ENCODE results near the gene TXNRD1.
A peak's percentile ranks its signal among the peaks of the same experiment; 100 is the strongest.

TXNRD1 gene

DNA sequence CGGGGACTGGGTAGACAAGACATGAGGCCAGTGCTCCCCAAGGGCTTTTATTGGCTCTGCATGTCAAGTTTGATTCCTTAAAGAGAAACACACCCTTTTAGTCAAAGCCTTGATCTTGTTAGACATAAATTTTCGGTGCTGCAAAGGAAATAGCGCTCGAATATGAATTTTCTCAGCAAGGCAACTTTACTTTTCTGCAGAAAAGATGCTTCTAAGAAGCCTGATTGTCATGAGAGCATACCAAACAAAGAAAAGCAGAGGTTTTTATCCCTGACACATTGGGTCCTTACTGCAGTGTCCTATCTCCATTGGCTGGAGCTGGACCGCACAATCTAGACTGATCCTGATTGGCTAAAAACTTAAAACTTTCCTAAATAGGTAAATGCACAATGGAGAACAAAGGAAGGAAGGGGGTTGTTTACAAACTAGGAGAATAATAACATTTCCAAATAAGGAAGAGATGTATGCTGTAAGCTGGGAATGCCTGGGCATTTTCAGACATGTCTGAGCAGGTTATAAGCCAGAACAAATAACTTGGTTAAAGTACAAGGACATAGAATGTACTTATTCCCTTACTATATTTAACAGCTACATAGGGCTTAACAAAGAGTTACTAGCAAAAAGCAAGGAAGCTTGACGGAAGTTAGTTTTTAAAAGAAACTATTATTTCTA is 17.2 kb downstream of the TXNRD1 start:
- H3K4me1 ChIP-seq (ENCODE audit: control insufficient read depth in 5 of 5, insufficient read depth in 5 of 5, low read length in 5 of 5) = no peaks in the 10 kb centered on the region
- H3K9ac ChIP-seq (ENCODE audit: low read length in 5 of 5) = no peak overlapping the region
- peaks cover 0 to 23% (median 19%) of the 10 kb centered on the region in 5 donors for H3K9me3 ChIP-seq (ENCODE audit: control insufficient read depth in 5 of 5, low read length in 5 of 5)
- no peaks in the 10 kb centered on the region for H3K36me3 ChIP-seq (ENCODE audit: control insufficient read depth in 5 of 5, insufficient read depth in 5 of 5, low read length in 5 of 5)
- H3K27me3 ChIP-seq (ENCODE audit: control insufficient read depth in 5 of 5, insufficient read depth in 4 of 5, low read length in 5 of 5) = no peaks in the 10 kb centered on the region
- H3K27ac ChIP-seq (ENCODE audit: low read depth, low read length) = no peak overlapping the region
- H3K4me3 ChIP-seq (ENCODE audit: low read depth in 1 of 5, low read length in 5 of 5) = peak overlapping the region in 1 of 5 donors; percentile 1

- H3K4me1 ChIP-seq (ENCODE audit: control insufficient read depth in 5 of 5, insufficient read depth in 5 of 5, low read length in 5 of 5) = no peaks in the 10 kb centered on the region
- H3K27ac ChIP-seq (ENCODE audit: low read depth, low read length) = no peak overlapping the region
- H3K27me3 ChIP-seq (ENCODE audit: control insufficient read depth in 5 of 5, insufficient read depth in 4 of 5, low read length in 5 of 5) = no peaks in the 10 kb centered on the region
- peaks cover 0 to 23% (median 19%) of the 10 kb centered on the region in 5 donors for H3K9me3 ChIP-seq (ENCODE audit: control insufficient read depth in 5 of 5, low read length in 5 of 5)
- H3K4me3 ChIP-seq (ENCODE audit: low read depth in 1 of 5, low read length in 5 of 5) = no peak overlapping the region
- H3K36me3 ChIP-seq (ENCODE audit: control insufficient read depth in 5 of 5, insufficient read depth in 5 of 5, low read length in 5 of 5) = no peaks in the 10 kb centered on the region
- H3K9ac ChIP-seq (ENCODE audit: low read length in 5 of 5) = no peak overlapping the region
Measured at GRCh38 chr12:104234926-104235499, 19.4 kb downstream of the TXNRD1 start.

GRCh38 chr12:104237930-104238329 is 22.4 kb downstream of the TXNRD1 start:
- Histone ChIP-seq H3K9ac (ENCODE audit: low read length in 5 of 5) (no peak overlapping the region), H3K9me3 (ENCODE audit: control insufficient read depth in 5 of 5, low read length in 5 of 5) (peaks cover 0 to 17% (median 14%) of the 10 kb centered on the region in 5 donors), H3K27me3 (ENCODE audit: control insufficient read depth in 5 of 5, insufficient read depth in 4 of 5, low read length in 5 of 5) (no peaks in the 10 kb centered on the region), H3K36me3 (ENCODE audit: control insufficient read depth in 5 of 5, insufficient read depth in 5 of 5, low read length in 5 of 5) (no peaks in the 10 kb centered on the region), H3K4me1 (ENCODE audit: control insufficient read depth in 5 of 5, insufficient read depth in 5 of 5, low read length in 5 of 5) (no peaks in the 10 kb centered on the region), H3K27ac (ENCODE audit: low read depth, low read length) (no peak overlapping the region), H3K4me3 (ENCODE audit: low read depth in 1 of 5, low read length in 5 of 5) (no peak overlapping the region)

GRCh38 chr12:104242546-104243206 is 27.1 kb downstream of the TXNRD1 start:
- H3K27ac ChIP-seq (ENCODE audit: low read depth, low read length) = no peak overlapping the region
- H3K9ac ChIP-seq (ENCODE audit: low read length in 5 of 5) = no peak overlapping the region
- H3K4me1 ChIP-seq (ENCODE audit: control insufficient read depth in 5 of 5, insufficient read depth in 5 of 5, low read length in 5 of 5) = no peaks in the 10 kb centered on the region
- H3K27me3 ChIP-seq (ENCODE audit: control insufficient read depth in 5 of 5, insufficient read depth in 4 of 5, low read length in 5 of 5) = no peaks in the 10 kb centered on the region
- H3K4me3 ChIP-seq (ENCODE audit: low read depth in 1 of 5, low read length in 5 of 5) = no peak overlapping the region
- no peaks in the 10 kb centered on the region for H3K9me3 ChIP-seq (ENCODE audit: control insufficient read depth in 5 of 5, low read length in 5 of 5)
- no peaks in the 10 kb centered on the region for H3K36me3 ChIP-seq (ENCODE audit: control insufficient read depth in 5 of 5, insufficient read depth in 5 of 5, low read length in 5 of 5)

DNA sequence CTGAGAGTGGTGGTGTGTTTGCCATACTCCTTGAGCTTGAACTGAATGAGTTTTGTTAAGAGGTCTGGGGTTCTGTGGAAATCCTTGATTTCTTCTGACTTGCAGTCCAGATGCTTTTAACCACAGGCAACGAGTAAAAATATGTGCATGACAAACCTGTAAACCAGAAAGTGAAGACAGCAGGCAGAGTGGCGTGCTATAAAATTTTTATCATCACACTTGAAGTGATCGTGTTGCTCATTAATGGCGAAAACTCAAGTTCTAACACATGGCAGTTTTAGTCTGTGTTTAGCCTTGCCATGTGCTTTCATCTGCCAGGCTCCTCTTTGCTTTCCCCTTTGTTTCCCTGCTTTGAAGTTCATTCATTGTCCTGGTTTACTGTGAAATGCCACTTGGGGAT is 28.0 kb downstream of the TXNRD1 start:
- H3K4me1 ChIP-seq (ENCODE audit: control insufficient read depth in 5 of 5, insufficient read depth in 5 of 5, low read length in 5 of 5) = no peaks in the 10 kb centered on the region
- no peak overlapping the region for H3K27ac ChIP-seq (ENCODE audit: low read depth, low read length)
- no peak overlapping the region for H3K4me3 ChIP-seq (ENCODE audit: low read depth in 1 of 5, low read length in 5 of 5)
- no peaks in the 10 kb centered on the region for H3K27me3 ChIP-seq (ENCODE audit: control insufficient read depth in 5 of 5, insufficient read depth in 4 of 5, low read length in 5 of 5)
- no peak overlapping the region for H3K9ac ChIP-seq (ENCODE audit: low read length in 5 of 5)
- no peaks in the 10 kb centered on the region for H3K36me3 ChIP-seq (ENCODE audit: control insufficient read depth in 5 of 5, insufficient read depth in 5 of 5, low read length in 5 of 5)
- H3K9me3 ChIP-seq (ENCODE audit: control insufficient read depth in 5 of 5, low read length in 5 of 5) = no peaks in the 10 kb centered on the region

DNA sequence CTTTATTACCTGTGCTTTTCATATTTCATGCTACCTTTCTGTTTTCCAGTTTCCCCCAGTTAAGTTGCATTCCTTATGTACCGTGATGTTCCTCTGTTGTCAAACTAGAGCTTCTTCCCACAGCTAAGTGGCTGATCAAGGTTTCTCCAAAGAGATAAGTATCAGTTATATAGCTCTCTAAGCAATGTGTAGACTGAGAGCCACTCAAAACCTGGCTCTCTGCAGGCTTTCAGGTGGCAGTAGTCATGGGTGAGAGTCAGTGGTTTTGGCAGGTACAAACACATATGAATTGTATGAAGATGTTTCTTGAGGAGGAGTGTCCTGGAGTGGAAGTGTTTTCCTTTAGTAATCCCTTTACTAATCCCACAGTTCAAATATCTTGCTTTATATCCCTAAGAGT is 28.4 kb downstream of the TXNRD1 start:
- Histone ChIP-seq H3K4me1 (ENCODE audit: control insufficient read depth in 5 of 5, insufficient read depth in 5 of 5, low read length in 5 of 5) (no peaks in the 10 kb centered on the region), H3K9ac (ENCODE audit: low read length in 5 of 5) (no peak overlapping the region), H3K36me3 (ENCODE audit: control insufficient read depth in 5 of 5, insufficient read depth in 5 of 5, low read length in 5 of 5) (no peaks in the 10 kb centered on the region), H3K9me3 (ENCODE audit: control insufficient read depth in 5 of 5, low read length in 5 of 5) (no peaks in the 10 kb centered on the region), H3K4me3 (ENCODE audit: low read depth in 1 of 5, low read length in 5 of 5) (no peak overlapping the region), H3K27me3 (ENCODE audit: control insufficient read depth in 5 of 5, insufficient read depth in 4 of 5, low read length in 5 of 5) (no peaks in the 10 kb centered on the region), H3K27ac (ENCODE audit: low read depth, low read length) (no peak overlapping the region)

GRCh38 chr12:104247698-104248097 is 32.1 kb downstream of the TXNRD1 start:
- Histone ChIP-seq H3K36me3 (ENCODE audit: control insufficient read depth in 5 of 5, insufficient read depth in 5 of 5, low read length in 5 of 5) (no peaks in the 10 kb centered on the region), H3K27me3 (ENCODE audit: control insufficient read depth in 5 of 5, insufficient read depth in 4 of 5, low read length in 5 of 5) (no peaks in the 10 kb centered on the region), H3K27ac (ENCODE audit: low read depth, low read length) (no peak overlapping the region), H3K9me3 (ENCODE audit: control insufficient read depth in 5 of 5, low read length in 5 of 5) (no peaks in the 10 kb centered on the region), H3K4me1 (ENCODE audit: control insufficient read depth in 5 of 5, insufficient read depth in 5 of 5, low read length in 5 of 5) (no peaks in the 10 kb centered on the region), H3K9ac (ENCODE audit: low read length in 5 of 5) (no peak overlapping the region), H3K4me3 (ENCODE audit: low read depth in 1 of 5, low read length in 5 of 5) (no peak overlapping the region)

DNA sequence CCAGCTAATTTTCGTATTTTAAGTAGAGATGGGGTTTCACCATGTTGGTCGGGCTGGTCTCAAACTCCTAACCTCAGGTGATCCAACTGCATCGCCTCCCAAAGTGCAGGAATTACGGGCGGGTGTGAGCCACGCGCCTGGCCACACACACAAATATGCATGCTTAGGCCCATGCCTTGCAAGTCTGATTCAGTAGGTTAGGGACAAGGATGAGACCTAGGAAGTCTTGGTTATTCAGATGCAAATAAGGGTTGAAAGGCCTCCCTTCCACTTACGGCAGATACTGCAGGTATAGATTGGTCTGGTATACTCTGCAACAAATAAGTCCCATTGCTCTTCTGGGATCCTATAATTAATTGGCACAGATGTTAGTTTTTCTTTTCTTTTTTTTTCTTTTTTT is 32.9 kb downstream of the TXNRD1 start:
- no peaks in the 10 kb centered on the region for H3K9me3 ChIP-seq (ENCODE audit: control insufficient read depth in 5 of 5, low read length in 5 of 5)
- H3K4me3 ChIP-seq (ENCODE audit: low read depth in 1 of 5, low read length in 5 of 5) = no peak overlapping the region
- no peak overlapping the region for H3K27ac ChIP-seq (ENCODE audit: low read depth, low read length)
- H3K27me3 ChIP-seq (ENCODE audit: control insufficient read depth in 5 of 5, insufficient read depth in 4 of 5, low read length in 5 of 5) = no peaks in the 10 kb centered on the region
- no peaks in the 10 kb centered on the region for H3K4me1 ChIP-seq (ENCODE audit: control insufficient read depth in 5 of 5, insufficient read depth in 5 of 5, low read length in 5 of 5)
- H3K36me3 ChIP-seq (ENCODE audit: control insufficient read depth in 5 of 5, insufficient read depth in 5 of 5, low read length in 5 of 5) = no peaks in the 10 kb centered on the region
- no peak overlapping the region for H3K9ac ChIP-seq (ENCODE audit: low read length in 5 of 5)

DNA sequence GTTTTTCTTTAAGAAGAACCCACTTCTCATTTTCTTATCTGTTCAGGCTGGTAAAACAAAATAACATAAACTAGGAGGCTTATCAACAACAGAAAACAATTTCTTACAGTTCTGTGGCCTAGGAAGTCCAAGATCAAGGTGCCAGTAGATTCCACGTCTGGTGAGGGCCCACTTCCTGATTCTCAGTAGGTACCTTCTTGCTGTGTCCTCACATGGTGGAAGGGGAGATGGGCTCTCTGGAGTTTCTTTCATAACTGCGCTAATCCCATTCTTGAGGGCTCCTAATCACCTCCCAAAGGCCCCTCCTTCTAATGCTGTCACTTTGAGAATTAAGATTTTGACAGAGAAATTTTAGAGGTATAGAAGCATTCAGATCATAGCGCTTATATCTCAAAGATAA is 33.4 kb downstream of the TXNRD1 start:
- no peak overlapping the region for H3K27ac ChIP-seq (ENCODE audit: low read depth, low read length)
- H3K4me1 ChIP-seq (ENCODE audit: control insufficient read depth in 5 of 5, insufficient read depth in 5 of 5, low read length in 5 of 5) = no peaks in the 10 kb centered on the region
- H3K36me3 ChIP-seq (ENCODE audit: control insufficient read depth in 5 of 5, insufficient read depth in 5 of 5, low read length in 5 of 5) = no peaks in the 10 kb centered on the region
- no peaks in the 10 kb centered on the region for H3K9me3 ChIP-seq (ENCODE audit: control insufficient read depth in 5 of 5, low read length in 5 of 5)
- no peak overlapping the region for H3K4me3 ChIP-seq (ENCODE audit: low read depth in 1 of 5, low read length in 5 of 5)
- H3K27me3 ChIP-seq (ENCODE audit: control insufficient read depth in 5 of 5, insufficient read depth in 4 of 5, low read length in 5 of 5) = no peaks in the 10 kb centered on the region
- no peak overlapping the region for H3K9ac ChIP-seq (ENCODE audit: low read length in 5 of 5)

GRCh38 chr12:104249898-104250297 is 34.3 kb downstream of the TXNRD1 start:
- Histone ChIP-seq H3K9ac (ENCODE audit: low read length in 5 of 5) (no peak overlapping the region), H3K27me3 (ENCODE audit: control insufficient read depth in 5 of 5, insufficient read depth in 4 of 5, low read length in 5 of 5) (no peaks in the 10 kb centered on the region), H3K4me1 (ENCODE audit: control insufficient read depth in 5 of 5, insufficient read depth in 5 of 5, low read length in 5 of 5) (no peaks in the 10 kb centered on the region), H3K27ac (ENCODE audit: low read depth, low read length) (no peak overlapping the region), H3K4me3 (ENCODE audit: low read depth in 1 of 5, low read length in 5 of 5) (no peak overlapping the region), H3K9me3 (ENCODE audit: control insufficient read depth in 5 of 5, low read length in 5 of 5) (no peaks in the 10 kb centered on the region), H3K36me3 (ENCODE audit: control insufficient read depth in 5 of 5, insufficient read depth in 5 of 5, low read length in 5 of 5) (no peaks in the 10 kb centered on the region)

Measured in subcutaneous abdominal adipose tissue (tissue), 5 donors.